WTC11 (cell line): ENCODE data around the gene TSHZ1. TPM values are rescaled to one million over a fixed set of nuclear protein-coding genes. Genes with fewer than 3 reads are reported as not detected.

ENCODE experiments used
- ATAC-seq: fragments of 200-7000 bp; cut with Tn5 transposase; 2 replicates; pipeline ENCODE4 v1.10.0; 2021; ENCODE audit warnings: mild to moderate bottlenecking, moderate library complexity
- CTCF ChIA-PET: fragments of 300-600 bp; sonication (Branson Sonifier 250); formaldehyde crosslinking; loops from one replicate; lab custom pipeline; 2021; ENCODE audit warnings: antibody characterized with exemption; lab: Charles Lee
- POLR2A ChIA-PET: fragments of 350-600 bp; sonication (Branson Sonifier 250); formaldehyde crosslinking; loops from one replicate; lab custom pipeline; 2021; ENCODE audit warnings: antibody characterized with exemption; lab: Charles Lee
- DNase-seq: peaks from one replicate; pipeline ENCODE4 v3.0.0; 2021; ENCODE audit warnings: low spot score
- H3K27ac Mint-ChIP-seq: 2 replicates; pipeline ENCODE4 v1.8.0; 2021; ENCODE audit warnings: mixed read lengths
- H3K27me3 Mint-ChIP-seq: 2 replicates; pipeline ENCODE4 v1.8.0; 2021; ENCODE audit warnings: low read depth, mild to moderate bottlenecking, moderate library complexity, mixed read lengths
- H3K36me3 Mint-ChIP-seq: 2 replicates; pipeline ENCODE4 v1.8.0; 2021; ENCODE audit warnings: mixed read lengths
- H3K4me1 Mint-ChIP-seq: 2 replicates; pipeline ENCODE4 v1.8.0; 2022; ENCODE audit warnings: mixed read lengths
- H3K4me3 Mint-ChIP-seq: 2 replicates; pipeline ENCODE4 v1.8.0; 2021; ENCODE audit warnings: mild to moderate bottlenecking, moderate library complexity, mixed read lengths
- H3K9me3 Mint-ChIP-seq: 2 replicates; pipeline ENCODE4 v1.8.0; 2021; ENCODE audit warnings: mixed read lengths
- CREB1 ChIP-seq: sonication (generic); formaldehyde crosslinking; IDR thresholded peaks from 2 replicates; pipeline ENCODE4 v1.8.0; 2023; ENCODE audit warnings: mild to moderate bottlenecking, missing genetic modification reagents
- CREM ChIP-seq: sonication (generic); formaldehyde crosslinking; IDR thresholded peaks from 2 replicates; pipeline ENCODE4 v1.8.1; 2022; ENCODE audit warnings: mild to moderate bottlenecking, missing genetic modification reagents, moderate library complexity
- FOXJ3 ChIP-seq: sonication (generic); formaldehyde crosslinking; IDR thresholded peaks from 2 replicates; pipeline ENCODE4 v1.9.0; 2021; ENCODE audit warnings: missing genetic modification reagents, mild to moderate bottlenecking, borderline replicate concordance
- FOXP1 ChIP-seq: sonication (generic); formaldehyde crosslinking; IDR thresholded peaks from 2 replicates; pipeline ENCODE4 v1.8.0; 2022; ENCODE audit warnings: missing genetic modification reagents, mild to moderate bottlenecking, moderate library complexity, borderline replicate concordance
- GTF2I ChIP-seq: fragments of 250-450 bp; sonication (Bioruptor Pico); conservative IDR thresholded peaks from 2 replicates; pipeline ENCODE4 v1.4.0; 2021; ENCODE audit warnings: mild to moderate bottlenecking
- JAZF1 ChIP-seq: fragments of 250-450 bp; sonication (Bioruptor Pico); IDR thresholded peaks from 2 replicates; pipeline ENCODE4 v1.9.0; 2021; ENCODE audit warnings: moderate library complexity, mild to moderate bottlenecking, inconsistent platforms
- MYBL2 ChIP-seq: sonication (generic); formaldehyde crosslinking; IDR thresholded peaks from 2 replicates; pipeline ENCODE4 v1.8.1; 2023; ENCODE audit warnings: mild to moderate bottlenecking, moderate library complexity, missing genetic modification reagents
- NFE2L1 ChIP-seq: sonication (generic); formaldehyde crosslinking; IDR thresholded peaks from 2 replicates; pipeline ENCODE4 v1.8.1; 2023; ENCODE audit warnings: missing genetic modification reagents
- NR1H2 ChIP-seq: sonication (generic); formaldehyde crosslinking; IDR thresholded peaks from 2 replicates; pipeline ENCODE4 v1.9.0; 2021; ENCODE audit warnings: mild to moderate bottlenecking, moderate library complexity, missing genetic modification reagents
- NR2C2 ChIP-seq: sonication (generic); formaldehyde crosslinking; IDR thresholded peaks from 2 replicates; pipeline ENCODE4 v1.8.0; 2022; ENCODE audit warnings: mild to moderate bottlenecking, missing genetic modification reagents
- SOX15 ChIP-seq: fragments of 250-450 bp; sonication (Bioruptor Pico); IDR thresholded peaks from 2 replicates; pipeline ENCODE4 v1.9.0; 2021; ENCODE audit warnings: mild to moderate bottlenecking
- STAT6 ChIP-seq: sonication (generic); formaldehyde crosslinking; conservative IDR thresholded peaks from 2 replicates; pipeline ENCODE4 v1.8.1; 2023; ENCODE audit warnings: mild to moderate bottlenecking, low read depth, missing genetic modification reagents, moderate library complexity
- ZBTB21 ChIP-seq: sonication (generic); formaldehyde crosslinking; IDR thresholded peaks from 2 replicates; pipeline ENCODE4 v1.8.1; 2023; ENCODE audit warnings: mild to moderate bottlenecking, missing genetic modification reagents, borderline replicate concordance
- ZBTB43 ChIP-seq: sonication (generic); formaldehyde crosslinking; IDR thresholded peaks from 2 replicates; pipeline ENCODE4 v1.8.1; 2023; ENCODE audit warnings: mild to moderate bottlenecking, missing genetic modification reagents
- ZNF396 ChIP-seq: fragments of 250-450 bp; sonication (Bioruptor Pico); IDR thresholded peaks from 2 replicates; pipeline ENCODE4 v1.8.0; 2021; ENCODE audit warnings: mild to moderate bottlenecking, moderate library complexity, borderline replicate concordance
- ZNF532 ChIP-seq: fragments of 250-450 bp; sonication (Bioruptor Pico); IDR thresholded peaks from 2 replicates; pipeline ENCODE4 v1.9.0; 2021; ENCODE audit warnings: mild to moderate bottlenecking, borderline replicate concordance
- total RNA-seq: library from RNA; stranded (reverse); gene quantifications from 3 replicates; pipeline ENCODE4 v1.2.3, GENCODE V29; 2021
- TF ChIP-seq, protein P1 (sequence below): fragments of 250-450 bp; sonication (Bioruptor Pico); IDR thresholded peaks from 2 replicates; pipeline ENCODE4 v1.9.0; 2021; ENCODE audit warnings: mild to moderate bottlenecking
- TF ChIP-seq, protein P2 (sequence below): sonication (generic); formaldehyde crosslinking; IDR thresholded peaks from 2 replicates; pipeline ENCODE4 v1.8.0; 2022; ENCODE audit warnings: mild to moderate bottlenecking, missing genetic modification reagents
- TF ChIP-seq, protein P3 (sequence below): sonication (generic); formaldehyde crosslinking; IDR thresholded peaks from 2 replicates; pipeline ENCODE4 v1.8.0; 2022; ENCODE audit warnings: missing genetic modification reagents

Gene TSHZ1
- total RNA-seq, 1 experiment from 2014 or later = 2.9 TPM

- Mint-ChIP-seq H3K9me3 (no peaks in the 10 kb centered on the region), H3K4me1 (peaks cover 38% of the 10 kb centered on the region), H3K27me3 (peaks cover 44% of the 10 kb centered on the region), H3K36me3 (no peaks in the 10 kb centered on the region), H3K4me3 (no peak overlapping the region), H3K27ac (no peak overlapping the region)
- POLR2A ChIA-PET = no interaction called here
- TF ChIP-seq FOXP1 (CRISPR knock-in tag) = no peak
- no peak for TF ChIP-seq GTF2I (CRISPR knock-in tag)
- no peak for TF ChIP-seq ZBTB21 (CRISPR knock-in tag)
- no peak for TF ChIP-seq SOX15
- TF ChIP-seq FOXJ3 (CRISPR knock-in tag) = no peak
- no peak for TF ChIP-seq CREB1 (CRISPR knock-in tag)
- no peak for TF ChIP-seq MYBL2 (CRISPR knock-in tag)
- TF ChIP-seq, protein P1, sequence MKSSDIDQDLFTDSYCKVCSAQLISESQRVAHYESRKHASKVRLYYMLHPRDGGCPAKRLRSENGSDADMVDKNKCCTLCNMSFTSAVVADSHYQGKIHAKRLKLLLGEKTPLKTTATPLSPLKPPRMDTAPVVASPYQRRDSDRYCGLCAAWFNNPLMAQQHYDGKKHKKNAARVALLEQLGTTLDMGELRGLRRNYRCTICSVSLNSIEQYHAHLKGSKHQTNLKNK (CRISPR knock-in tag) = no peak
- no peak for TF ChIP-seq JAZF1
- TF ChIP-seq CREM (CRISPR knock-in tag) = no peak
- no peak for TF ChIP-seq STAT6
- TF ChIP-seq, protein P2, sequence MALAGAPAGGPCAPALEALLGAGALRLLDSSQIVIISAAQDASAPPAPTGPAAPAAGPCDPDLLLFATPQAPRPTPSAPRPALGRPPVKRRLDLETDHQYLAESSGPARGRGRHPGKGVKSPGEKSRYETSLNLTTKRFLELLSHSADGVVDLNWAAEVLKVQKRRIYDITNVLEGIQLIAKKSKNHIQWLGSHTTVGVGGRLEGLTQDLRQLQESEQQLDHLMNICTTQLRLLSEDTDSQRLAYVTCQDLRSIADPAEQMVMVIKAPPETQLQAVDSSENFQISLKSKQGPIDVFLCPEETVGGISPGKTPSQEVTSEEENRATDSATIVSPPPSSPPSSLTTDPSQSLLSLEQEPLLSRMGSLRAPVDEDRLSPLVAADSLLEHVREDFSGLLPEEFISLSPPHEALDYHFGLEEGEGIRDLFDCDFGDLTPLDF (CRISPR knock-in tag) = no peak
- TF ChIP-seq NR1H2 (CRISPR knock-in tag) = no peak
- no peak for TF ChIP-seq ZNF532 (CRISPR knock-in tag)
- TF ChIP-seq NR2C2 (CRISPR knock-in tag) = no peak
- no peak for TF ChIP-seq ZNF396
- TF ChIP-seq ZBTB43 (CRISPR knock-in tag) = no peak
- TF ChIP-seq NFE2L1 (CRISPR knock-in tag) = no peak
- TF ChIP-seq, protein P3, sequence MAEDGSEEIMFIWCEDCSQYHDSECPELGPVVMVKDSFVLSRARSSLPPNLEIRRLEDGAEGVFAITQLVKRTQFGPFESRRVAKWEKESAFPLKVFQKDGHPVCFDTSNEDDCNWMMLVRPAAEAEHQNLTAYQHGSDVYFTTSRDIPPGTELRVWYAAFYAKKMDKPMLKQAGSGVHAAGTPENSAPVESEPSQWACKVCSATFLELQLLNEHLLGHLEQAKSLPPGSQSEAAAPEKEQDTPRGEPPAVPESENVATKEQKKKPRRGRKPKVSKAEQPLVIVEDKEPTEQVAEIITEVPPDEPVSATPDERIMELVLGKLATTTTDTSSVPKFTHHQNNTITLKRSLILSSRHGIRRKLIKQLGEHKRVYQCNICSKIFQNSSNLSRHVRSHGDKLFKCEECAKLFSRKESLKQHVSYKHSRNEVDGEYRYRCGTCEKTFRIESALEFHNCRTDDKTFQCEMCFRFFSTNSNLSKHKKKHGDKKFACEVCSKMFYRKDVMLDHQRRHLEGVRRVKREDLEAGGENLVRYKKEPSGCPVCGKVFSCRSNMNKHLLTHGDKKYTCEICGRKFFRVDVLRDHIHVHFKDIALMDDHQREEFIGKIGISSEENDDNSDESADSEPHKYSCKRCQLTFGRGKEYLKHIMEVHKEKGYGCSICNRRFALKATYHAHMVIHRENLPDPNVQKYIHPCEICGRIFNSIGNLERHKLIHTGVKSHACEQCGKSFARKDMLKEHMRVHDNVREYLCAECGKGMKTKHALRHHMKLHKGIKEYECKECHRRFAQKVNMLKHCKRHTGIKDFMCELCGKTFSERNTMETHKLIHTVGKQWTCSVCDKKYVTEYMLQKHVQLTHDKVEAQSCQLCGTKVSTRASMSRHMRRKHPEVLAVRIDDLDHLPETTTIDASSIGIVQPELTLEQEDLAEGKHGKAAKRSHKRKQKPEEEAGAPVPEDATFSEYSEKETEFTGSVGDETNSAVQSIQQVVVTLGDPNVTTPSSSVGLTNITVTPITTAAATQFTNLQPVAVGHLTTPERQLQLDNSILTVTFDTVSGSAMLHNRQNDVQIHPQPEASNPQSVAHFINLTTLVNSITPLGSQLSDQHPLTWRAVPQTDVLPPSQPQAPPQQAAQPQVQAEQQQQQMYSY = no peak
- DNase-seq (no peak), ATAC-seq (no peak)
- CTCF ChIA-PET = no interaction called here
Observed at GRCh38 chr18:75214332-75214690, 3.7 kb downstream of the TSHZ1 start.
